GM19463 (cell line): ENCODE results near the gene OLIG3.

Experiments used
- ATAC-seq: cut with Tn5 transposase; IDR thresholded peaks from one replicate; pipeline ENCODE4 v1.9.1; 2021; ENCODE audit warnings: mild to moderate bottlenecking, moderate library complexity; ENCODE audit not compliant: unreplicated experiment

The OLIG3 gene

GRCh38 chr6:137494281-137494987, at the start of gene OLIG3:
OLIG3 (minus strand) TSS chr6:137494394; CDS start chr6:137494170, 224 bp downstream.
- ATAC-seq, result no peak

- no peak for ATAC-seq
Observed at GRCh38 chr6:137543114-137543513, 48.9 kb upstream of the OLIG3 start.

- no peak for ATAC-seq
Observed at GRCh38 chr6:137542713-137543112, 48.5 kb upstream of the OLIG3 start.

GRCh38 chr6:137541534-137542063, 47.4 kb upstream of the OLIG3 start:
- no peak for ATAC-seq

- ATAC-seq, result no peak
Observed at GRCh38 chr6:137536104-137536773, 42.0 kb upstream of the OLIG3 start.

GRCh38 chr6:137531376-137532092, 37.3 kb upstream of the OLIG3 start:
- no peak for ATAC-seq

GRCh38 chr6:137530404-137530803, 36.2 kb upstream of the OLIG3 start:
- no peak for ATAC-seq

GRCh38 chr6:137522831-137523230, 28.6 kb upstream of the OLIG3 start:
- no peak for ATAC-seq

- ATAC-seq, result no peak
Observed at GRCh38 chr6:137522198-137522798, 28.1 kb upstream of the OLIG3 start.

- ATAC-seq, result no peak
Observed at GRCh38 chr6:137520520-137520919, 26.3 kb upstream of the OLIG3 start.

- ATAC-seq, result no peak
Observed at GRCh38 chr6:137519629-137520176, 25.5 kb upstream of the OLIG3 start.

- no peak for ATAC-seq
Observed at GRCh38 chr6:137518386-137518983, 24.3 kb upstream of the OLIG3 start.

GRCh38 chr6:137514418-137514817, 20.2 kb upstream of the OLIG3 start:
- ATAC-seq, result no peak

- no peak for ATAC-seq
Observed at GRCh38 chr6:137512757-137513605, 18.8 kb upstream of the OLIG3 start.

GRCh38 chr6:137510923-137511322, 16.7 kb upstream of the OLIG3 start:
- ATAC-seq, result no peak

GRCh38 chr6:137498481-137499190, 4.4 kb upstream of the OLIG3 start:
- ATAC-seq, result no peak

GRCh38 chr6:137497721-137498463, 3.7 kb upstream of the OLIG3 start:
- no peak for ATAC-seq
